Fibroblast of skin of right quadriceps (primary cell): ENCODE measurements around the gene MUS81.
"Not testable (repeated sequence)": the region's sequence is repeated elsewhere in the genome, so short reads cannot be mapped to it uniquely, and the experiment has no call there.

ENCODE experiments used
- DNase-seq: peaks from one replicate; pipeline ENCODE4 v3.0.0-alpha.2; 2013

MUS81 gene, protein sequence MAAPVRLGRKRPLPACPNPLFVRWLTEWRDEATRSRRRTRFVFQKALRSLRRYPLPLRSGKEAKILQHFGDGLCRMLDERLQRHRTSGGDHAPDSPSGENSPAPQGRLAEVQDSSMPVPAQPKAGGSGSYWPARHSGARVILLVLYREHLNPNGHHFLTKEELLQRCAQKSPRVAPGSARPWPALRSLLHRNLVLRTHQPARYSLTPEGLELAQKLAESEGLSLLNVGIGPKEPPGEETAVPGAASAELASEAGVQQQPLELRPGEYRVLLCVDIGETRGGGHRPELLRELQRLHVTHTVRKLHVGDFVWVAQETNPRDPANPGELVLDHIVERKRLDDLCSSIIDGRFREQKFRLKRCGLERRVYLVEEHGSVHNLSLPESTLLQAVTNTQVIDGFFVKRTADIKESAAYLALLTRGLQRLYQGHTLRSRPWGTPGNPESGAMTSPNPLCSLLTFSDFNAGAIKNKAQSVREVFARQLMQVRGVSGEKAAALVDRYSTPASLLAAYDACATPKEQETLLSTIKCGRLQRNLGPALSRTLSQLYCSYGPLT

DNA sequence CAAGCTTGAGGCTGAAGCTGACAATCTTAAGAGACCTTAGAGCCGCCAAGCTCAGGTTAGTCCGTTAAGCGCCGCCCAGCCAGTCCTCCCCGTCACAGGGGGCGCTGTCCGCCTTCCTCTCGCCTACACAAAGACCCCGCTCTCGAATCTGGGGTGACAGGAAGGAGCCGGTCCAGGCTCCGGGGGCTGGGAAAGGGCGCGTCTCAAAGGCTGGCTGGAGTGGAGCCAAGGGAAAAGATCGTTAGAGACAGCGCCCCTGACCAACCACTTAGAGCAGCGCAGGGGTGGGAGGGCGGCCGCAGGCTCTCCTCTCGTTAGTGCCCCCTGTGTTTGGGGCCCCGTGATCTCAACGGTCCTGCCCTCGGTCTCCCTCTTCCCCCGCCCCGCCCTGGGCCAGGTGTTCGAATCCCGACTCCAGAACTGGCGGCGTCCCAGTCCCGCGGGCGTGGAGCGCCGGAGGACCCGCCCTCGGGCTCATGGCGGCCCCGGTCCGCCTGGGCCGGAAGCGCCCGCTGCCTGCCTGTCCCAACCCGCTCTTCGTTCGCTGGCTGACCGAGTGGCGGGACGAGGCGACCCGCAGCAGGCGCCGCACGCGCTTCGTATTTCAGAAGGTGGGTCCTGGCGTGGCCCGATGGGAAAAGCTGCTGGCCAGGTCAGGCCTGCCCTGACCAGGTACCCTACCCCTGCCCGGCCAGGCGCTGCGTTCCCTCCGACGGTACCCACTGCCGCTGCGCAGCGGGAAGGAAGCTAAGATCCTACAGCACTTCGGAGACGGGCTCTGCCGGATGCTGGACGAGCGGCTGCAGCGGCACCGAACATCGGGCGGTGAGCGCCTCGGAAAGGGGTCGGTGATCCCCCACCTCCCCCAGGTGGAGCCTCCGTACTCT is at the start of gene MUS81:
MUS81 (plus strand) TSS at position 156 of the 887 bp plus-strand sequence; CDS start at position 477, 321 bp downstream.
- DNase-seq = peak; percentile 99

DNA sequence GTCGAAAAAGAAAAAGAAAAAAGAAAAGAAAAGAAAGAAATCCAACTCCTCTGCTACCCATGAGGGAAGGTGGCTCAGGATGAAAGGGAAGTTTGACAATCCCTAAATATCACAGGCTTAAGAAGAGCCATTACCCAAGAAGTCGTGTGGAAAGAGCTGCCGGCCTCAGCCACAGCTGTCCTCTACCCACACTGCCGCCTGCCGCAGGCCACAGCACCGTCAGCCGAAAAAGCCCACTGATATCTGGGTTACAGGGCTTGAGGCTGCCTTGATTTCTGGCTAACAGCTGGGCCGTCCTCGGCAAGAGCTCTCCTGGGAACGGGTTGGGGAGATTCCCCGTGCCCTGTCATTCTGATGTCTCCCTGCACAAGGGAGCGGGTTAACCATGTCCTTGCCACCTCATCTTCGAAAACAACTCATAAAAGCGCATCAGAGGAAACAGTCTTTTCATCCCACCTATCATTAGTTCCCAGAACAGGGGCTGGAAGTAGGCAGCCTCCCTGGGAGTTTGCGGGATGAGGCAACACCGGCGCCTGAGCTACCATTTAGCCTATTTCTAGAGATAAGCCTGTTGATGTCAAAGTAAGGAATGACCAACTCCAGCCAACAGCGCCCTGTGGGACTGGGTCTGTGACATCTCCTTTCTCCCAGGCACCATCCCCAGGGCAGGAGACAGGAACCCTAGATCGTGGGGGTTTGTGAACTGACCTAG is 48.3 kb upstream of the MUS81 start:
- no peak for DNase-seq

DNA sequence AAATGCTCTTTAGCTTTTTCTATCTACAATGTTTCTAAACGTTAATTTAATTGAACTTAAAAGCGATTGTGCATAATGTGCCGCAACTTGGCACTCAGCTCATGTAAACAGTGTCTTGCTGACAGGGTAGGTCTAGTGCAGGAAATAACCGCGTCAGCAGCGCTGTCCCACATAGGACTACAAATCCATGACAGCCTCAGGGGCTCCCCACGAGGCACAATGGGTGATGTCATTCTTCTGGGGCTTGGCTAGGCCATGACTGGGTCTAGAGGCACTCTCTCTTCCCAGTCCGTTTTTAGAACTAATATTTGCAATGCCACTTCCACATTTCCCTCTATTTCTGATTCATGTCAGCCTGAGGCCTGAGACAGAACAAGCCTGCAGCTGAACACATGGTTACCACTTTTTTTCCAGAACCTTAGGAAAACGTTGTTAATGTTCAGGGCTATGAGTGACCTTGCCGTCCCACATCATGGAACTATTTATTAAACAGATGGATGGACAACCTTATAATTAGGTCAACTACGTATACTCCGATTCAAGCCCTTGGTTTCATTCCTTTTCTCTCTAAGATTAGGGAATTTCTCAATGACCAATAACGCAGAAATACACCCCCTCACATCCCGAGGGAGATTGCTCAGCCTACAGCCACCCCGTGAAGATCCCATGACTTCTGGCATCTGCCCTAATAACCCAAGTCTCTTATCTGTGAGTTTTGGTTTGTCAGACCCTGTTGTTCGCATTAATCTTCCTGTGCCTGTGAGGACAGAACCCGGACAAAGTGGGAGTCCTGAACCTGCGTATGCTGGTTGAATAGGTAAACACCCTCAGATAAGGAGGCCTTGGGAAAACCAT is 45.9 kb upstream of the MUS81 start:
- DNase-seq = no peak

DNA sequence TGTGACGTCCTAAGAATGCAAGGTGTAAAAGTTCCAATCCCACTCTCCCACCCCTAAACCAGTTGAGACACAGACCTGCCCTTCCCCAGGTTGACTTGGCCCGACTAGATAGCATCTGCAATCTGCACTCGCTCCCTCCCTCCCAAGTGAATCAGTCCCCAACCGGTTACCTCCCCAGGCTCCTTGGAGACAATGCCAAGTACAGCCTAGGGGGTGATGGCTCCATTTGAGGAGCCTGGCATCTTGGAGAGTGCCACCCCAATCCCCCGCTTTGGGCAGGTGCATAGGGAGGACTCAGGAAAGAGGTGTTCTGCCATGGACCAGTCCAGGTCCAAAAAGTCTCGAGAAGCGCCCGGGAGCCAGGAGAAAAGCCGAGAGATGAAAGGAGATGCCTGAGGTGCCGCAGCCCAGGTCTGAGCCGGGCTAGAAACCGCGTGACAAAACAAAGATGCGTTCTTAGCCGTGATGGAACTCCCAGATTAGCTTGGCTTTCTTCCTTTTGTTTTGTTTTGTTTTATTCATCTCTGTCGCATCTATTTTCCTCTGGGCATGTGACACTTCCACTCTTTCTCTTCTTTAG is 45.2 kb upstream of the MUS81 start:
- no peak for DNase-seq

DNA sequence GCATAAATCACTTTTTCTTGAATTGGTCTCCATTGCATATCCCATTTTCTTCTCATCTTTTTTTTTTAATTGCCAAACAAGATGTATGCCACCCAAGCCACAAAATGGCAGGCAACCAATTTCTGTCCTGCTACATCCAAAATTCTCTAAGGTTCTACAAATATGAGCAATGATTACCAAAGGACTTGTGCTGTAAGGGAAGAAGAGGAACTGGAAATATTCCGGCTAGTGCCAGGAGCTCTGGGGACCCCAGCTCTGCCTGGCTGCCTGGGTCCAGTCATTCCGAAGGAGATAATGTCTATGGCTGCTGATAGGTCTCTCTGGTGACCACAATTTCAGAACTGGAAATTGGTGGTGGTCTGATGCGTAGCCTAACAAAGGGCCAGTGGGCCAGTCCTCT is 43.5 kb upstream of the MUS81 start:
- DNase-seq = no peak

DNA sequence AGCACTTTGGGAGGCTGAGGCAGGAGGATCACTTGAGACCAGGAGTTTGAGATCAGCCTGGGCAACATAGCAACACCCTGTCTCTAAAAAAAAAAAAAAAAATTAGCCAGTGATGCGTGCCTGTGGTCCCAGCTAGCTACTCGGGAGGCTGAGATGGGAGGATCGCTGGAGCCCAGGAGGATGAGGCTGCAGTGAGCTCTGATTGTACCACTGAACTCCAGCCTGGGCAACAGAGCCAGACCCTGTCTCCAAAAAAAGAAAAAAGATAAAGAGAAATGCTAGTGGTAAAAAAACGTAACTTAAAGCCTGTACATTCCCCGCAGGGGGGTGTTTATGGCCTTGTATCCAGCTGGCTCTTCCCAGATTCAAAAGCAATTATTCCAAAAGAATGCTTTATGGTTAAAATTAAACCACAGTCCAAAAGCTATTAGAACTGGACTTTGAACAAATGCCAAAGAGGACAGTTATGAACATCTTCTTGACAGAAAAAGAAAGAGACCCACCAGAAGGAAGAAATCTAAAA is 42.9 kb upstream of the MUS81 start:
- peak; percentile 23 for DNase-seq

DNA sequence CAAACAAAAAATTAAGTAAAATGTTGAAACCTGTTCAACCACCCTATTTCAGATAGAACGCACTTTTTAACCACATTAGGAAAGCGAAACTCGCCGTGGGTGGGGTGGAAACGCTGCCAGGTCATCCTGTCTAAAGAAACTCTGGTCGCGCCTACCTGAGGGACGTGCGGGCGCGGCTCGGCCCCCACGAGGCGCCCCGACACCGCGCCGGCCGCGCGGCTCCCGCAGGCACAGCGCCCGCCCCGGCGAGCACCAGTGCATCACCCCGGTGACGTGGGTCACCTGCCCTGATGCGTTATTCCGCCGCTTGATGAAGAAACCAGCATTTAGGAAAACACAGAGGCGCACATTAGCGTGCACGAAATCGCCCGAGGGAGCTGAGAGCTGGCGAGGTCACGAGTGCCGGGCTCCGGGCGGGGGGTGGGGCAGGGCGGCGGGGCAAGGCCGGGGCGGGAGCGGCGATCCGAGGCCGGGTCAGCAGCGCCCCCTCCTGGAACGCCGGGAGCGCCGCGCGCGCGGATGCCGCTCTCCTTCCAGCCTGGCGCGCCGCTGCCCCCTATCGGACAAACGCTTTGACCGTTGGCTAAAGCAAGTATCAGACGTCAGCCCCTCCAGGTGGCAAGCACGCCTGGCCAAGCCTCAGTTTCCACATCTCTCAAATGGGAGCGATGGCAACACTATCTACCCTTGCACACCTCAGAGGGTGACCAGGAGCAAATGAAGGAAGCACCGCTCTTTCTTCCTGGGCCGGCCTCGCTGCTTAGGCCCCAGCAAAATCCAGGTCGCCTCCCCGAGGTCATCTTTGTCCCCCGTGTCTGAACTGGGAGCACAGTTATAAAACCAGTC is 42.2 kb upstream of the MUS81 start:
- peak; percentile 77 for DNase-seq

DNA sequence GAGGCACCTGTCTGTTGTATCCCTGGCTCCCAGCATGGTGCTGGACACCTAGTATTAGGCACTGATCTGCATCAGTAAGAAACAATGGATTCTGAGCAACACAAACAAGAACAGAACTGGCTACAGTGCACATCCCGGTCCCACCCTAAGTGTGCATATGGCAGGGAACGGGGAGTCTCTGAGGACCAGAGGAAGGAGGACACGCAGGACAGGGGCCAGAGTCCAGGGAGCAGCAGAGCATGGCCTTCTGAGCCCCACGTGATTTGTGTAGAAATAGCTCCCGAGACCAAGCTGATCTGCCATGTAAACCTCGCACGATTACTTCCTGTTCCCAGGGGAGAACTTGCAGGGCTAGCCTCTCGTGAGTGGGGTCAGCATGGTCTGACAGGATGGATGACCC is 39.1 kb upstream of the MUS81 start:
- no peak for DNase-seq

DNA sequence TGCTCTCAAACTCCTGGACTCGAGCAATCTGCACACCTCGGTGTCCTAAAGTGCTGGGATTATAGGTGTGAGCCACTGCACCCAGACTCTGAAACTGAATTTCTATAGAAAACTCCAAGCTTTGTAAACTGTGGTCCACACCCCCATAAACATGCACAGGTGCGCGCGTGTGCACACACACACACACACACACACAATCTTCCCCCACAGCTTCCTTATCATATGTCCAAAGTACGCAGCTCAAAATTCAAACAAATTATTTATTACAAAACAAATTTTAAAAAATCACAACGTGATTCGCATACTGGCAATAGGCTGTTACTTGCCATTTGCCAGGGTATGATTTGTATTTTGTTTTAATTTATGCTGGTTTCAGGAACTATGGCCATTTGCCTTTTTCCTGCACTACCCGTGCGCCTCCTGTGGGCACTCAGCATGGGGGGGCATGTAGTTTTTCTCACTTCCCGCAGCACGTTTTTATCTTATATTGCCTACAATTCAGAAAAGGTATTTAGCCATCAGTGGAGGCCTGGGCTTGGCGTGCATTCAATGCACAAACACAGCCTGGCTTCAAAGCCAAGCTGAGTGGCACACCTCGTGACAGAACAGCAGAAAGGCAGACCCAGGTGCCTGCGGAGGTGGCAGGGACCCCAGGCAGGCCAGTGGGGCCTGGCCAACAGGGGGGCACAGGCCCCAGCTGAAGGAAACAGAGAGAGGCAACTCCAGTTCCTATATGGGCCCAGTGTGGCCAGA is 37.3 kb upstream of the MUS81 start:
- no peak for DNase-seq

DNA sequence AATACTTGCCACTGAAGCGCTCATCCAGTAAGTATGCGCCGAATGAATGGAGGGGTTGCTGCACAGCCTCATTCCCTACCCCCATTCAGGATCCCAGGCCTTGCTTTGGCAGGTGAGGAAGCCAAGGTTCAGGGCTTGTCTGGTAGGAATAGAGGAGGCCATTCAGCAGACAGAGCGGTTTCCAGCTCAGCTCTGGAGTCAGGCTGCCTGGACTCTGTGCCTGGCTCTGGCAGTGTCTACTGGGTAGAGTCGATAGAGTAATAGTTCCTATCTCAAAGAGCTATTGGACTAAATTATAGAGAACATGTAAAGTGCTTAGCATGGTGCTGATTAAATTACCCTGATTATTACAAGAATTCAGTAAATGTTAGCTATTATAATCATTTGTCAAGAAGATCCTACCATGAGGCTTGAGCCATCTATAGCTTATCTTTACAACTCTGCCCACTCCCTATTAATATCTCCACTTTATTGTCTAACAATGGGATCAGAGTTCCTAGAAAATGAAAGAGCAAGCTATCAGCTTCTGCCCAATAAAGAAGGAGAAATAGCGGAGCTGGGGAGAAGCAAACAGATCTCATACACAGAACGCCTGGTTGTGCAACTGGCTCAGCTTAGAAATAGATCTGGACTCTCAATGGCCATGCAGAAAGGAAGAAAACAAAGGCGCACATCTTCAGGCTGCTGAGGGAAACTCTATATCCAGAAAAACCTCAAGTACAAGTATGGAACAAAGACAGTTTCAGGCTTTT is 33.1 kb upstream of the MUS81 start:
- DNase-seq = no peak

DNA sequence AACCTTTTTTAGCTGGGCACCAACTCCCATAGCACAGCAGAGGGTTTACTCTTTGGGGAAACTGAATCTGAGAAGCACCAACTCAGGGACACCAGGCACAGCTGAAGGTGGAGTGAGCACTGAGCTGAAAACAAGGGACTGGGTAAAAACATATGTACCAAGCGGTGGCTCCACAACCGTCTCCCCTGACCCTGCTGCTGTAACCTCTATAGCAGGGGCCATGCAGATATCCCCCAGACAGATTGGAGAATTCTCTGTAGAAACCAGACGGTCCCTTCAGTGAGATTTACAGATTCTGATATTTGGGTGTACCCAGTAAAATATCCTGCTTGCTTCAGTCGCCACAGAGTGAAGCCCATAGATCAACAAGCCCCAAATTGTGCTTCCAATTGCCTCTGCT is 30.8 kb upstream of the MUS81 start:
- no peak for DNase-seq

DNA sequence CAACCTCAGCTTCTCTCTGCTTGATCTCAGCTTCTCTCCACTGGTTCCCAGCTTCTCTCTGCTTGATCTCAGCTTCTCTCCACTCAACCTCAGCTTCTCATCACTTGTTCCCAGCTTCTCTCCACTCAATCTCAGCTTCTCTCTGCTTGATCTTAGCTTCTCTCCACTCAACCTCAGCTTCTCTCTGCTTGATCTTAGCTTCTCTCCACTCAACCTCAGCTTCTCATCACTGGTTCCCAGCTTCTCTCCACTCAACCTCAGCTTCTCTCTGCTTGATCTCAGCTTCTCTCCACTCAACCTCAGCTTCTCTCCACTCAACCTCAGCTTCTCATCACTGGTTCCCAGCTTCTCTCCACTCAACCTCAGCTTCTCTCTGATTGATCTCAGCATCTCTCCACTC is 28.0 kb upstream of the MUS81 start:
- DNase-seq = not testable (repeated sequence)

DNA sequence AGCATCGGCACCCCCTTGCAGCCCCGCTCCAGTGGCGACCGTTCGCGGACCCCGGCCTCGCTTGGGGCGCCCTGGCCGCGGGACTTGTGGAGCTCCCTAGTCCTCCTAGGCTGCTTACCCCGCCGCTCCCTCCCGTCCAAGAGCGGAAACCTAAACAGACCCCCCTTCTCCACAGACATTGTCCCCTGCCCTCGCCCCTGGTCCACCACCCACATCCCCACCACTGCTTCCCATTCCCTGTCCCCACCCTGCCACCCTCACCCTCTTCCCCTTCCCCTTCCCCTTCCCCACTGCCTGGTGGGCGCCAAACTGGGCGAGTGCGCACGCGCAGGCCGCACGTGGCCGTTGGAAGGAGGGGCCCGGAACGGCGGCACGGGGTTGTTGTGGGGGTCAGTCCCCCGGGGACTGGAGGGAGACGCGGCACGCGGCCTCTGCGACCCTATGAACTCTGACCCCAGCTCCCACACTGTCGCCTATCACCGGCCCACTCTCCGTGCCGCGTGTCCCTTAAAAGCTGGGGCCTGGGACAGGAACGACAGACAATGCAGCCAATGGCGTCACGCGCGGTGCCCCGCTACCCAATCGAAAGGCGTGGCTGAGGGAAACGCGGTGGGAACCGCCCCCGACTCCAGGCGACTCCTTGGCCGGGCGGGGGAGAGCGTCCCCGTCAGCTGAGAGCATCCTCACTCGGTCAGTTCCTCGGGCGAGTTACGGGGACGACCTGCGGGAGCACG is 26.8 kb upstream of the MUS81 start, which contains the start of gene SNX32:
SNX32 (plus strand) TSS at position 667 of the 734 bp plus-strand sequence. CDS start 103 bp downstream, outside the sequence.
- peak; percentile 92 for DNase-seq

DNA sequence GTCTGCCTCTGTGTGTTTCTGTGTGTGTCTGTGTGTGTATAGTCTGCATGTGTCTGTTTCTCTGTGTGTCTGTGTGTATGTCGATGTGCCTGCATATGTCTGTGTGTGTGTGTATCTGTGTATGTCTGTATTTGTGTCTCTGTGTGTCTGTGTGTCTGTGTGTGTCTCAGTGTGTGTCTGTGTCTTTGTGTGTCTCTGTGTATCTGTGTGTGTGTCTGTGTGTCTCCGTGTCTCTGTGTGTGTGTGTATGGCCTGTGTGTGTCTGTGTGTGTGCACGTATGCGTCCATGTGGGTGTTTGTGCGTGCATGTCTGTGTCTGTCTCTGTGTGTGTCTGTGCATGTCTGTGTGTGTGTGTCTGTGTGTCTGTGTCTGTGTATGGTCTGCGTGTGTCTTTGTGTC is 26.0 kb upstream of the MUS81 start:
- DNase-seq = no peak

DNA sequence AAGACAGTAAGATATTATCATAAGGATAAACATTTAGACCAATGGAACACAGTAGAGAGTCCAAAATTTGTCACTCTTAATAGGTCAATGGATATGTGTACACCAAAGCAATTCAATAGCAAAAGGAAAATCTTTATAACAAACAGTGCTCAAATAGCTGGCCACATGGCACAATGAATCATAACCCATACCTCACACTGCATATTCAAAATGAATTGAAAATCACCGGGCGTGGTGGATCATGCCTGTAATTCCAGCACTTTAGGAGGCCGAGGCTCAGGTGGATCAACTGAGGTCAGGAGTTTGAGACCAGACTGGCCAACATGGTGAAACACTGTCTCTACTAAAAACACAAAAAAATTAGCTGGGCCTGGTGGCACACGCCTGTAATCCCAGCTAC is 18.1 kb upstream of the MUS81 start:
- DNase-seq = no peak

DNA sequence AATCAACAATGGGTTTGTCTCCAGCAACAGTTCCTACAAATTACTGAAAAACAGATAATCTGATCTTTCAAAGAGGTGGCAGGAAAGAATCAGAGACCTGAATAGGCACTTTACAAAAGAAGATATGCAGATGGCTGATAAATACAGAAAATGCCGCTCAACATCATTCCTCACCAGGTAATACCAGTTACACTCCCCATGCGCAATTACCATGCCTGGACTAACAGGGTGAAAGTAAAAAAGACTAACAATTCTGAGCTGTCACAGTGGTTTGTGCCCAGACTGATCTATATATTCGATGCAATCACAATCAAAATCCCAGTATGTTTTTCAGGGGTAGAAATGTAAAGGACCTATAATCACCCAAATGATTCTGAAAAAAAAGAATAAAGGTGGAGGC is 16.4 kb upstream of the MUS81 start:
- no peak for DNase-seq

DNA sequence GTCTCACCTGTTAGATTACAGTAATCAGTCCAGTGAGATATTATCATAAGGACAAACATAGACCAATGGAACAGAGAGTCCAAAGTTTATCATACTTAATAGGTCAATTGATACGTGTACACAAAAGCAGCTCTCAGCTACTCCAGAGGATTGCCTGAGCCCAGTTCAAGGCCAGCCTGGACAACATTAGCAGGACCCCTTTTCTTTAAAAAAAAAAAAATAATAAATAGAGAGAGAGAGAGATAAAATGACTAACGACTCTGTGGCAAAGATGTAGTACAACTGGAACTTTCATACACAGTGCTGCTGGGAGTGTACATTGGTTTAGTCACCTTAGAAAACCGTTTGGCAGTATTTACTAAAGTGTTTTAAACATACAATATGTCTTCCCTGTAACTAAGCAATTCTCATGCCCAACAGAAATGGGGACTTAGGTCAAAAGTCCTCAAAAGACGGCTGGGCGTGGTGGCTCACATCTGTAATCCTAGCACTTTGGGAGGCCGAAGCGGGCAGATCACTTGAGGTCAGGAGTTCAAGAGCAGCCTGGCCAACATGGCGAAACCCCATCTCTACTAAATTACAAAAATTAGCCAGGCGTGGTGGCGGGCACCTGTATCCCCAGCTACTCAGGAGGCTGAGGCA is 15.9 kb upstream of the MUS81 start:
- no peak for DNase-seq
